Smooth muscle cell (in vitro differentiated cells): ENCODE data around the gene CDC6. TPM values are rescaled to one million over a fixed set of nuclear protein-coding genes. Genes with fewer than 3 reads are reported as not detected.

Source experiments
- DNase-seq: peaks from one replicate; lab custom pipeline; 2025; ENCODE audit not compliant: unreplicated experiment; lab: John Stamatoyannopoulos, UW
- H2AFZ ChIP-seq: fragments of 200-600 bp; sonication (generic); 2 replicates; pipeline ENCODE4 v1.6.0; 2016; ENCODE audit warnings: antibody characterized with exemption, low read depth, mild to moderate bottlenecking
- H3F3A ChIP-seq: fragments of 200-600 bp; sonication (generic); 2 replicates; pipeline ENCODE4 v1.6.0; 2017; ENCODE audit warnings: antibody characterized with exemption, low read depth
- H3K27ac ChIP-seq: fragments of 200-600 bp; sonication (generic); 2 replicates; pipeline ENCODE4 v1.5.1; 2016; ENCODE audit warnings: low read depth, mild to moderate bottlenecking
- H3K27me3 ChIP-seq: fragments of 200-600 bp; sonication (generic); 2 replicates; pipeline ENCODE4 v1.6.1; 2016; ENCODE audit warnings: low read depth, mild to moderate bottlenecking
- H3K36me3 ChIP-seq: fragments of 200-600 bp; sonication (generic); 2 replicates; pipeline ENCODE4 v1.5.1; 2016; ENCODE audit warnings: low read depth
- H3K4me1 ChIP-seq: fragments of 200-600 bp; sonication (generic); 2 replicates; pipeline ENCODE4 v1.5.1; 2016; ENCODE audit warnings: low read depth
- H3K4me2 ChIP-seq: fragments of 200-600 bp; sonication (generic); 2 replicates; pipeline ENCODE4 v1.6.0; 2016; ENCODE audit warnings: mild to moderate bottlenecking
- H3K4me3 ChIP-seq: fragments of 200-600 bp; sonication (generic); 2 replicates; pipeline ENCODE4 v1.5.1; 2016; ENCODE audit warnings: mild to moderate bottlenecking
- H3K79me2 ChIP-seq: fragments of 200-600 bp; sonication (generic); 2 replicates; pipeline ENCODE4 v1.6.0; 2016; ENCODE audit warnings: low read depth, mild to moderate bottlenecking
- H3K9ac ChIP-seq: fragments of 200-600 bp; sonication (generic); 2 replicates; pipeline ENCODE4 v1.6.0; 2016; ENCODE audit warnings: low read depth
- H3K9me3 ChIP-seq: fragments of 200-600 bp; sonication (generic); replicated peaks from 2 replicates; pipeline ENCODE4 v1.5.1; 2016; ENCODE audit warnings: low read depth
- H4K20me1 ChIP-seq: fragments of 200-600 bp; sonication (generic); 2 replicates; pipeline ENCODE4 v1.6.0; 2016; ENCODE audit warnings: low read depth
- CTCF ChIP-seq: fragments of 200-600 bp; sonication (generic); IDR thresholded peaks from 2 replicates; pipeline ENCODE4 v1.5.1; 2017; ENCODE audit warnings: borderline replicate concordance, mild to moderate bottlenecking, antibody characterized with exemption; ENCODE audit not compliant: insufficient read depth, poor library complexity, severe bottlenecking
- WGBS: methylation state at CpG from one replicate; pipeline ENCODE4 v1.1.7; 2016; ENCODE audit warnings: low lambda C conversion rate; 5-methylcytosine and 5-hydroxymethylcytosine counted together
- polyA plus RNA-seq: library from polyadenylated mRNA; unstranded; fragments of >200 nt; fragmentation: Nextera tagmentation; extraction: Ambion mirVana; gene quantifications from 2 replicates; pipeline ENCODE4 v1.2.1, GENCODE V29; 2016
- total RNA-seq: library from RNA; depleted of rRNA; stranded (reverse); fragments of >200 nt; gene quantifications from 2 replicates; pipeline ENCODE4 v1.2.3, GENCODE V29; 2014

Gene CDC6
- total and polyA plus RNA-seq, 2 experiments from 2014 or later: 5.5 to 15.1 TPM

DNA sequence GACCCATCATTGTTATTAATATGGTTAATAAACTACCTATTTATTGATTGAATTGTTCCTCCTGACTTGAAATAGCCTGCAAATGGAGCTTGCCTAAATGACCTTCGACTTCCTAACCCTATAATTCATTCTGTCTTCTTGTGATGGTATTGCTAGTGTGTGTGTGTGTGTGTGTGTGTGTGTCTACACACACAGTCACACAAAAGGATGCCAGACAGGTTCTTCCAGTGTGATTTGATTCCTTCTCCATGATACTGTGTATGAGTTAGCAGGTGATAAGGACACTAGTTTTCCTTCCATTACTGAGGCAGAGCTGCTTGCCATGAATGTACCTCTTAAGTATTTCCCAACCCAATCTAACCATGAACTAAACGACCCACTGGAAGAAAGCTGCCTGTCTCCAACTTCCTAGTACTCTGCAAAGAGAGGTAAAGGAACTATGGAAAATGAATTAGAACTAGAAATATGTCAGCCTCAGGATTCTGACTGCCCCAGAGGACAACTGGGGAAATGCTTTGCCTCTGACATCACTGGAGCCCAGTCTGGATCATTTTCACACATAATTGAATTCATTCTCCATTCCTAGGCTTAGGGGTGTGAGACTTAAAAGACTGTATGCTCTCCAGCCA, 3.5 kb upstream of the CDC6 start:
- peaks cover 4% of the 10 kb centered on the region for H3K4me1 ChIP-seq
- DNase-seq: no peak
- peak overlapping the region; percentile 75 for H3K4me2 ChIP-seq
- no peaks in the 10 kb centered on the region for H3K9me3 ChIP-seq
- H3K79me2 ChIP-seq: peaks cover 5% of the 10 kb centered on the region
- H3K27ac ChIP-seq: peak overlapping the region; percentile 92
- H3K36me3 ChIP-seq: no peaks in the 10 kb centered on the region
- H2AFZ ChIP-seq: no peak overlapping the region
- peaks cover 16% of the 10 kb centered on the region for H4K20me1 ChIP-seq
- H3F3A ChIP-seq: peaks cover 22% of the 10 kb centered on the region
- peak overlapping the region; percentile 24 for H3K4me3 ChIP-seq
- H3K9ac ChIP-seq: peak overlapping the region; percentile 70
- no peaks in the 10 kb centered on the region for H3K27me3 ChIP-seq
- peak; percentile 5 for TF ChIP-seq CTCF
- 53% methylated on average over 2 of the region's 2 CpGs for WGBS

GRCh38 chr17:40286473-40286872, 1.2 kb upstream of the CDC6 start:
- peaks cover 4% of the 10 kb centered on the region for H3K4me1 ChIP-seq
- 91% methylated on average over 2 of the region's 2 CpGs for WGBS
- no peak for DNase-seq
- H3K36me3 ChIP-seq: no peaks in the 10 kb centered on the region
- peaks cover 14% of the 10 kb centered on the region for H4K20me1 ChIP-seq
- TF ChIP-seq CTCF: no peak
- H3F3A ChIP-seq: peaks cover 20% of the 10 kb centered on the region
- H3K27me3 ChIP-seq: no peaks in the 10 kb centered on the region
- no peak overlapping the region for H2AFZ ChIP-seq
- no peak overlapping the region for H3K4me3 ChIP-seq
- no peak overlapping the region for H3K9ac ChIP-seq
- H3K4me2 ChIP-seq: no peak overlapping the region
- no peaks in the 10 kb centered on the region for H3K9me3 ChIP-seq
- peaks cover 7% of the 10 kb centered on the region for H3K79me2 ChIP-seq
- H3K27ac ChIP-seq: no peak overlapping the region

DNA sequence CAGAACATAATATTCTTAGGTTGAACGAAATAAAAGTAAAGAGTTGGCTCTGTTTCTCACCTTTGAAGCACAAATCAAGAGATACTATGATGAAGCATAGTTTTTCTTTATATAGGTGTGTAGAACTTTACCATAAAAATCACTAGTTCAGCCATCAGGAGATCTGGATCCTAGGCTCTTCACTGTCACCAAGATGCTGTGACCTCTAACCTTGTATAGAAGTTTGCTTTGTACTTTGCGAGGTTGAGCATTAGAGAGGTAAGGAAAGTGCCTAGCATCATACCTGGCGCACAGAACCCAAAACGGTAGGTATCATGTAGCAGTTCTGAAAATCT, 553 bp upstream of the CDC6 start:
- H3K9ac ChIP-seq: no peak overlapping the region
- H3K4me3 ChIP-seq: peak overlapping the region; percentile 24

More for the DNA sequence above, 553 bp upstream of the CDC6 start:
- DNase-seq: no peak
- TF ChIP-seq CTCF: no peak
- peak overlapping the region; percentile 75 for H3K4me2 ChIP-seq
- H4K20me1 ChIP-seq: peaks cover 13% of the 10 kb centered on the region
- peaks cover 4% of the 10 kb centered on the region for H3K4me1 ChIP-seq
- no peak overlapping the region for H3K27ac ChIP-seq
- peaks cover 7% of the 10 kb centered on the region for H3K79me2 ChIP-seq
- no peak overlapping the region for H2AFZ ChIP-seq
- H3K9me3 ChIP-seq: no peaks in the 10 kb centered on the region
- WGBS: 50% methylated on average over 4 of the region's 4 CpGs
- no peaks in the 10 kb centered on the region for H3K27me3 ChIP-seq
- H3F3A ChIP-seq: peaks cover 15% of the 10 kb centered on the region
- no peaks in the 10 kb centered on the region for H3K36me3 ChIP-seq
